K562 treated with DMSO at 1 percent for 48 hours (cell line): ENCODE measurements around the gene ERFL. TPM values are rescaled to one million over a fixed set of nuclear protein-coding genes. Genes with fewer than 3 reads are reported as not detected.

Source experiments
- total RNA-seq: library from RNA; unstranded; fragments of 300-600 nt; gene quantifications from 2 replicates; pipeline ENCODE4 v1.2.3, GENCODE V29; 2022; ENCODE audit warnings: low replicate concordance; ENCODE audit errors: extremely low read depth

ERFL gene
- total RNA-seq = not detected in 2 replicates

DNA sequence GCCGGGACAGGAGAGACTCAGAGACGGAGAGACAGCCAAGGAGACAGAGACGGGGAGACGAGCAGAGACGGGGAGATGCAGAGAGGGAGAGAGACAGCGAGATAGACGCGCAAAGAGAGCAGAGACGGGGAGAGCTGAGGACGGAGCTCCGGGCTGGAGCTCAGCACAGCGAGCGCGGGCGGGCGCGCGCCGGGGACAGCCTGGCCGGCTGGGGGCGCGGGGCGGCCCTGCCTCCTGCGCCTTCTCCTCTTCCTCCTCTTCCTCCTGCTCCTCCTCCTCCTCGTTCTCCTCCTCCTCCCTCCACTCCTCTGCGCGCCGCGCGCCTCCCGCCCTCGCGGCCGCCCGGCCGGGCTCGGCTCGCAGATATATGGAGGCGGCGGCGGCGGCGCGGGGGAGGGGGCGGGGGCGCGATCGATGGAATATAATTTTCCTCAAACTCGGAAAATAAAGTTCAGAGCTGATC lies at the start of gene ERFL:
Gene ERFL (minus strand): TSS at position 229 of the 463 bp plus-strand sequence. CDS start 15,530 bp downstream, outside the sequence.

DNA sequence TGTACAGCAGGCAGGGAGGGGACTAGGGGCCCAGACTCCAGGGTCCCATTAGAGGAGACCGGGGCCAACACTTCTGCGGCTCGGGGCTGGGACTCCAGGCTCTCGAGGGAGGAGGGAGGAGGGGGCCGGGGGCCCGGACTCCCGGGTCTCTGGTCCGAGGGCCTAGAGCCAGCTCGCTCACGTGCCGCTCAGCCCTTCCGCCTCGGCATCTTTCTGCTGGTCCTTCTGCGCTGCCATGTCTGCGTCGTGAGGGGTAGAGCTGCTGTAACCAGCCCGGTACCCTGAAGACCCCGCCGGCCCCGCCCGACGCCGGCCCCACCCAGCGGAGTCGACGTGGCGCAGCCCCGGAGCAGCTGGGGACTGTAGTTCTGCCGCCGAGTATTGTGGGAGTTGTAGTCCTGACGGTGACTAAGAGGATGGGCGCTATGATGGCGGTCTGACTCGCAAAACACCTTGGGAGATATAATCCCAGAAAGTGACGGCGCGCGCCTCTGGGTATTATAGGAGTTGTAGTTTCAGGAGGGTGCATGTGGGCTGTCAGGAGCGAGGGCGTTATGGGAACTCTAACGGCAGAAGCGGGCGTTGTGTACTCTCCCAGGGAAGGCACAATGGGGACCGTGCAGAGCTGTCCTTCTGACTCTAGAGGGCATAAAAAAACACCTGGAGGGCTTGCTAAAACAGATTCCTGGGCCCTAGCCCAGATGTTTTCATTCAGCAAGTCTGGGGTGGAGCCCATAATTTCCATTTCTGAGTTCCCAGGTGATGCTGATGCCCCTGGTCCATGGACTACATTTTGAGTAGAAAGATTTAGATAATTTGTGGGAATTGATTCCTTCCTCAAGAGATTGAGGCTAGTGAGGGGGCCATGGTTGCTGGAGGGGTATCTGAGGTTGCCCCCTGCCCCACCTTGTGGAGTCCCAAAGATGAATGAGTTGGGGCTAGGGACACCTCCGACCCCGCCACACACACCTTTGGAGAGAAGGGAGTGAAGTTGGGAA lies 31.1 kb upstream of the ERFL start, which contains the start of gene RABAC1:
Gene RABAC1 (minus strand): TSS at position 266 of the 998 bp plus-strand sequence. CDS start 29 bp downstream, at position 237.

DNA sequence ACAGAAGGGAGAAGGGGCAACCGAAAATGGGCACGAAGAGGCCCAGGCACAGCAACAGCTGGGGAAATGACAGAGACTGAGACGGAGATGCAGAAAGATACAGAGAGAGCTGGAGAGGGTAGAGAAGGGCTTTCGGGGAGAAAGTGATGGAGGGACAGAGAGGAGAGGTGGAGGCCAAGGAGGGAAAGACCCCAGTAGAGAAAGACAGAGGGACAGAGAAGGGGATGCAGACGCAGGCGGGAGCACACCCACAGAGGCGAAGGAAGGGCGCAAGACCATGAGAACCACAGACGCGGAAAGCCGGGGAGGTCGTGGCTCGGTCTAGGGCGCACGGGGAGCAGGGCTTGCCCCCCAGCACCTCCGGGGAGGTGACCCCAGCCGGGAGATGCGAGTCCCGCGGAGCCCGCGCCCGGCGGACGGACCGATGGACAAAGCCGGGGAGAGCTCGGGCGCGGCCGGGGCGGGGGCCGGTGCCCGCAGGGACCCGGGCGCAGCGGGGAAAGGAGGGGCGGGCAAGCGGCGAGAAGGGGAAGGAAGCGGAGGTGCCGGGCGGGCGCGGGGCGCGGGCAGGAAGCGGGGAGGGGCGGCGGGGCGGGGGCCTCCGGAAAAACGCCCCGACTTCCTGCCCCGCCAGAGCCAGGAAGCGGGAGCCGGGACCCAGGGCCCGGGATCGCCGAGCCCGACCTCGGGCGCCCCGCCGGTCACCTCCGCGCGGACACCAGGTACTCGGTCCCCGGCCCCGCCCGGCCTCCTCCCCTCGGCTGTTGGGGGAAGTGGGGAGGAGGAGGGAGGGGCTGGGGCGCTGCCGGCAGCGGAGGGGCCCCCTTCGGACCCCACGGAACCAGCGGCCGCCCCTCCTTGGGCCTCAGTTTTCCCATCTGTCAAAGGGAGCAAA lies 45.4 kb downstream of the ERFL start, which contains the start of gene ARHGEF1:
Gene ARHGEF1 (plus strand): TSS at position 617 of the 895 bp plus-strand sequence. CDS start 4,899 bp downstream, outside the sequence.

DNA sequence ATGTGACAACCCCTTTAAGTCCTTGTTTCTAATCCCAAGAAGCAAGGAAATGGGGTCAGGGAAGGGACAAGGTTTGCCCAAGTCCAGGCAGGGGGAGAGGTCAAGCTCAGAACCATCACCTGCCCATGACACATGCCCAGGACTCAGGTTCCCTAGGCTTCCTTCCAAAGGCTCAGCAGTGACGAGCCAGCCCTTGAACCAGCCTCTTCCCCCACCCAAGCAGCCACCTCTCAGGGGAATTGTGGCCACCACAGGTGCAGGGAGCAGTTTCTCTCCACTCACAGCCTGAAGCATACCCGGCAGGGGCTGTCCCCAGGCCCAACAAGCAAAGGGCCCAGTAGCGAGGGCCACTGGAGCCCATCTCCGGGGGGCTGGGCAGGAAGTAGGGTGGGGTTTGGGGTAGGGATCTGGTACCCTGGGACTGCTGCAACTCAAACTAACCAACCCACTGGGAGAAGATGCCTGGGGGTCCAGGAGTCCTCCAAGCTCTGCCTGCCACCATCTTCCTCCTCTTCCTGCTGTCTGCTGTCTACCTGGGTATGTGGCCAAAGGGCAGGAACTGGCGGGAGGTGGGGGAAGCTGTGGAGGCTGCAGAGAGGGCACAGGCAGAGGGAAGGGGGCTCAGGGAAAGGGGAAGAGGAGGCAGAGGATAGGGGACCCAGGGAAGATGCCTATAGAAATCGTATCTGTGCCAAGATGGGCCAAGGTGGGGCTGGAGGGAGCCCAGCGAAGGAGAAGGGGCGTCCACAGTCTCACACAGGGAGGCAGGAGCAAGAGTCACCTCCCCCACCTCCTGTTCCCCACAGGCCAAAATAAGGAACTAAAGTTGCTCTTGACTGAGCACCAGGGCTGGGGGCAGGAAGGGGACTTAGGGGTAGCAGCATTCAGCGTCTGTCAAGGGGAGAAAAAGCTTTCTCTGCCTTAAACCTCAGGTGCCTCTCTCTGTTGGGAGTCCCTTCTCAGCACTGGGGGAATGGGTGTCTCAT lies 51.1 kb downstream of the ERFL start, which contains the start of gene CD79A:
Gene CD79A (plus strand): TSS at position 433 of the 986 bp plus-strand sequence. CDS start 26 bp downstream, at position 459.

DNA sequence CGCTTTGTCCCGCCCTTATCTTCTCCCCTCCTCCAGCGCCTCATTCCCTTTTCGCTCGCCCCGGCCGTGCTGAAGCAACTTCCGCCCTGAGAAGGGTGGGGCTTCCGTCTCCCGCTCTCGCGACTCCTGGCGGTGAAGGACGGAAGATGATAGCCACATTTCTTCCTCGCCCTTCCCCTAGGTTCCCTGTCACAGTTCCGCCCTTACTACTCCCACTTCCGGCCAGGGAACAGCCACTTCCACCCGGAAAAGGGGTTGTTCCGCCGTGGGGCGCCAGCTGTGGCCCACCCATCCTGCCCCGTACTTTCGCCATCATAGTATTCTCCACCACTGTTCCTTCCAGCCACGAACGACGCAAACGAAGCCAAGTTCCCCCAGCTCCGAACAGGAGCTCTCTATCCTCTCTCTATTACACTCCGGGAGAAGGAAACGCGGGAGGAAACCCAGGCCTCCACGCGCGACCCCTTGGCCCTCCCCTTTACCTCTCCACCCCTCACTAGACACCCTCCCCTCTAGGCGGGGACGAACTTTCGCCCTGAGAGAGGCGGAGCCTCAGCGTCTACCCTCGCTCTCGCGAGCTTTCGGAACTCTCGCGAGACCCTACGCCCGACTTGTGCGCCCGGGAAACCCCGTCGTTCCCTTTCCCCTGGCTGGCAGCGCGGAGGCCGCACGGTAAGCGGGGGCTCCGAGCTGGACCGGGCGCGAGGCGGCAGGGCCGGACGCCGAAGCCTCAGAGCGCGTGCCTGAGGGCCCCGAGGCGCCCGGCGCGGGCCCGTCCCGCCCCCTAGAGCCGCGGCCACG lies 68.4 kb downstream of the ERFL start, which contains the start of gene RPS19:
Gene RPS19 (plus strand): TSS at position 638 of the 801 bp plus-strand sequence. CDS start 520 bp downstream, outside the sequence.

Other genes starting within 250 kb of the ERFL start
- gene CEACAM7, start 240.2 kb downstream of the ERFL start, total RNA-seq = not detected in 2 replicates
- not detected in 2 replicates for gene CEACAM5, start 219.8 kb downstream of the ERFL start, total RNA-seq
- gene CEACAM6, start 172.9 kb downstream of the ERFL start, total RNA-seq = not detected in 2 replicates
- gene CEACAM3, start 131.9 kb downstream of the ERFL start, total RNA-seq = not detected in 2 replicates
- gene LYPD4, start 83.8 kb downstream of the ERFL start, total RNA-seq = not detected in 2 replicates
- not detected in 2 replicates for gene DMRTC2, start 83.4 kb downstream of the ERFL start, total RNA-seq
- gene RPS19, start 68.2 kb downstream of the ERFL start, total RNA-seq = 4,914 TPM in 1 of 2 replicates, not detected in the other
- gene CD79A, start 51.2 kb downstream of the ERFL start, total RNA-seq = not detected in 2 replicates
- not detected in 2 replicates for gene ARHGEF1, start 45.3 kb downstream of the ERFL start, total RNA-seq
- not detected in 2 replicates for gene RABAC1, start 30.9 kb upstream of the ERFL start, total RNA-seq
- not detected in 2 replicates for gene ATP1A3, start 65.8 kb upstream of the ERFL start, total RNA-seq
- gene GRIK5, start 141.8 kb upstream of the ERFL start, total RNA-seq = not detected in 2 replicates
- not detected in 2 replicates for gene ZNF574, start 147.7 kb upstream of the ERFL start, total RNA-seq
- gene POU2F2, start 204.0 kb upstream of the ERFL start, total RNA-seq = not detected in 2 replicates